ENCODE data around the gene PEX11B.
"Not testable (repeated sequence)": the region's sequence is repeated elsewhere in the genome, so short reads cannot be mapped to it uniquely, and the experiment has no call there.

Gene PEX11B

DNA sequence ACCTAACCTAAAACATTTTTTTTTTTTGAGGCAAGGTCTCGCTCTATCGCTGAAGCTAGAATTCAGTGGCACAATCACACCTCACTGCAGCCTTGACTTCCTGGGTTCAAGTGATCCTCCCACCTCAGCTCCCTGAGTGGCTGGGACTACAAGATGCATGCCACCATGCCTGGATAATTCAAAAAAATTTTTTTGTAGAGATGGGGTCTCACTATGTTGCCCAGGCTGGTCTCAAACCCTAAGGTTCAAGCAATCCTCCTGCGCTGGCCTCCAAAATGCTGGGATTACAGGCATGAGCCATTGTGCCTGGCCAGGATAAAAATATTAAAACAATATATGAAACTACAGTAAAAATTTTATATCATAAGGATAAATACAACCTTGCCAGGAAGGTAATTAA is 34.4 kb upstream of the PEX11B start:
- no peak for DNase-seq (ENCODE audit: low read depth in 2 of 2)

DNA sequence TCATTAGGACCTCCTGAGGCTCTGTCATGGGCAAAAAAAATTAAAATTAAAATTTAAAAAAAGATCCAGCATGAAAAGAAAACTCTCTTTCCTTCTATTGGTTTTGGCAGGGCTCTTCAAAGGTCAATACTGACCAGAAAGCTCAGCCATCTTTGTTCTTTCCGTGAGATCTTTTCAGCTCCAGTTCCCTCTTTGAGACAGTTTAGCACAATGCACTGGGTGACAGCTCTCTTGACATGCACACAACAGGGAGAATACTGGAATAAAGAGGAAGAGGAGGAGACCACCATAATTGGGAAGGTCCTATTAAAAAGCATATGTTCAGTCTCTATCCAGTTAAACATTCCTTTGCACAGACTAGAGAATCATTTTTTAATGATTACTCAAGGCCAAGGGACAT is 33.0 kb upstream of the PEX11B start:
- DNase-seq (ENCODE audit: low read depth in 2 of 2), result no peak

GRCh38 chr1:145949219-145949618 is 30.7 kb upstream of the PEX11B start:
- no peak for DNase-seq (ENCODE audit: low read depth in 2 of 2)

GRCh38 chr1:145947551-145947950 is 29.0 kb upstream of the PEX11B start:
- DNase-seq (ENCODE audit: low read depth in 2 of 2), result no peak

DNA sequence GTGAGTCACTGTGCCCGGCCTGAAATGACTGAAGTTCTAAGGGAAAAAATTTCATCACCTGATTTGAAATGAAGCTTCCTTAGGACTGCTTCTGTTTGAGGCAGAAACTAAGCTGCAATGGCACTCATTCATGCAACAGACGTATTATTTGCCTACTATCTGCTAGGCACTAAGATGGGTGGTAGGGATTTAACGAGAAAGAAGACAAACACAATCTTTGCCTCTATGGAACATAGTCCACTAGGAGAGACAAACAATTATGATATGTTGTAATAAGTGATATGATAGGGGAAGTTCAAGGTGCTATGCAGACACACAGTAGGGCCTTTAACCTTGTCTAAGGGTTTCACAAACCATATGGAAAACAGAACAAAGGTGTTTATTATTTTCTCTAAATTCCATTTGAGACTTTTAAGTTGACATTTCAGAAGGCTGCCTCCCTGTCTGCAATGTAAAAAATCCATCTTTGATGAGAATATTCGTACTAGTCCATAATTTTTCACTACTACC is 28.0 kb upstream of the PEX11B start:
- DNase-seq (ENCODE audit: low read depth in 2 of 2), result no peak

DNA sequence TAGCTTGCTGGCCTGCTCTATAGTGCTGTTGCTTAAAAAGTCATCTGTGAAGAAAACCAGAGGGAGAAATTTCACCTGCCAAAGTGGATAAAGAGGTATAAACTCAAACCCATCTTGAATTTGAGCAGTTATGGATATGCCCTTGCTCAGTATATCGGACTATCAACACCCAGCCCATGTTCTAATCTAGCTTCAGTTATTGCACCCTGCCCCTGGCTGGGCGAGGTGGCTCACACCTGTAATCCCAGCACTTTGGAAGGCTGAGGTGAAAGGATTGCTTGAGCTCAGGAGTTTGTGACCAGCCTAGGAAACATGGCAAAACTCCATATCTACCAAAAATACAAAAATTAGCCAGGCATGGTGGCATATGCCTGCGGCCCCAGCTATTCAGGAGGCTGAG is 26.0 kb upstream of the PEX11B start:
- DNase-seq (ENCODE audit: low read depth in 2 of 2), result no peak

DNA sequence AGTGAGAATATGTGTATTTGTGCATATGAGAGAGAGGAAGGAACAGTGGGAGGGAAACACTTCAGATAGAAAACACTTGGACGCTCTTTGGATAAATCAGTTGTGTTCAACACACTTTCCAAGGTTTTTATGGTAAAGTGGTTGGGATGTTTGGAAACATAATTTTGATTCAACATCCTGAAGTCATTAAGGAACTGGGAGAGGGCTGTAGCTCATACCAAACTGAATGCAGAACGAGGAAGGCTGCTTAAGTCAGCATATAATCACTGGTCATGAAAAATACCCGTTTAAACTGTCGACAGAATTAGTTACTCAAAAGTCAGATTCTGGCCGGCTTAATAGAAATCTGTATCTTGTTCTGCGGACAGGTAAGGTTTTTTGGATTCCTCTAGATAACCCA is 24.4 kb upstream of the PEX11B start:
- no peak for DNase-seq (ENCODE audit: low read depth in 2 of 2)

- no peak for DNase-seq (ENCODE audit: low read depth in 2 of 2)
Observed at GRCh38 chr1:145942405-145942804, 23.9 kb upstream of the PEX11B start.

- DNase-seq (ENCODE audit: low read depth in 2 of 2), result no peak
Observed at GRCh38 chr1:145937436-145937835, 18.9 kb upstream of the PEX11B start.

- no peak for DNase-seq (ENCODE audit: low read depth in 2 of 2)
Observed at GRCh38 chr1:145936247-145936646, 17.7 kb upstream of the PEX11B start.

DNA sequence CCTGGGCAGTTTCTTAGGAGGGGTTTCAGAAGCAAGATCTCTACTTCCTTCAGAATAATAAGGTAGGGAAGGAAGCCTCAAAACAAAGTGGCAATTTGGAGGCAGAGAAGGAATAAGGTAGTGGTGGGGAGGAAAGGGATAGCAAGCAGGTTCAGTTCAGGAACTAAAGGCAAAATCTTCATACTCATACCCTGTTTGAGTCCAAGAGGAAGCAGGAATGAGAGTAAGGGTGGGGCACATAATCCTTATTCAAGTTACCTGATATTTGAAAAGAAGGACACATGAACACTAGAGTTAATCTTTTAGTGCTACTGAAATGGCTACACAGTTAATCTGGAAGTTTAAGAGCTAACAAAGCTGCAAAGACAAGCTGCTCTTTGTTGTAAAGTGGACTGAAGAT is 17.2 kb upstream of the PEX11B start:
- DNase-seq (ENCODE audit: low read depth in 2 of 2), result no peak

- DNase-seq (ENCODE audit: low read depth in 2 of 2), result not testable (repeated sequence)
Observed at GRCh38 chr1:145932522-145933009, 14.0 kb upstream of the PEX11B start.

DNA sequence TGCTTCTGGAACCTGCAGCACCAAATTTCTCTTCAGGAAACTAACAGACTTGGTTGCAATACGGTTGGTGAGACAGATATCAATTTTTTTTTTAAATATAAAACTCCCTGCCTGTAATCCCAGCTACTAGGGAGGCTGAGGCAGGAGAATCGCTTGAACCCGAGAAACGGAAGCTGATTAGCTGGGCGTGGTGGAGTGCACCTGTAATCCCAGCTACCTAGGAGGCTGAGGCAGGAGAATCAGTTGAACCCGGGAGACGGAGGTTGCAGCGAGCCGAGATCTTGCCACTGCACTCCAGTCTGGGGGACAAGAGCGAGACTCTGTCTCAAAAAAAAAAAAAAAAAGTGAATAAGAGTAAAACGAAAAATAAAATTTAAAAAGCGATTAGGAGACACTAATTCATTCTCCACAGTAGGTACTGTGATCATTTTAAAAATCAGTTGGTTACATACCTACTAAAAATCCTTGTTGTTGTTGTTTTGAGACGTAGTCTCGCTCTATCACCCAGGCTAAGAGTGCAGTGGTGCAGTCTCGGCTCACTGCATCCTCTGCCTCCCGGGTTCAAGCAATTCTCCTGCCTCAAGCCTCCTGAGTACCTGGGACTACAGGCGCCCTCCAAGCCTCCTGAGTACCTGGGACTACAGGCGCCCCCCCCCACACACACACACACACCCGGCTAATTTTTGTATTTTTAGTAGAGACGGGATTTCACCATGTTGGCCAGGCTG is 9.6 kb upstream of the PEX11B start:
- DNase-seq (ENCODE audit: low read depth in 2 of 2), result no peak

DNA sequence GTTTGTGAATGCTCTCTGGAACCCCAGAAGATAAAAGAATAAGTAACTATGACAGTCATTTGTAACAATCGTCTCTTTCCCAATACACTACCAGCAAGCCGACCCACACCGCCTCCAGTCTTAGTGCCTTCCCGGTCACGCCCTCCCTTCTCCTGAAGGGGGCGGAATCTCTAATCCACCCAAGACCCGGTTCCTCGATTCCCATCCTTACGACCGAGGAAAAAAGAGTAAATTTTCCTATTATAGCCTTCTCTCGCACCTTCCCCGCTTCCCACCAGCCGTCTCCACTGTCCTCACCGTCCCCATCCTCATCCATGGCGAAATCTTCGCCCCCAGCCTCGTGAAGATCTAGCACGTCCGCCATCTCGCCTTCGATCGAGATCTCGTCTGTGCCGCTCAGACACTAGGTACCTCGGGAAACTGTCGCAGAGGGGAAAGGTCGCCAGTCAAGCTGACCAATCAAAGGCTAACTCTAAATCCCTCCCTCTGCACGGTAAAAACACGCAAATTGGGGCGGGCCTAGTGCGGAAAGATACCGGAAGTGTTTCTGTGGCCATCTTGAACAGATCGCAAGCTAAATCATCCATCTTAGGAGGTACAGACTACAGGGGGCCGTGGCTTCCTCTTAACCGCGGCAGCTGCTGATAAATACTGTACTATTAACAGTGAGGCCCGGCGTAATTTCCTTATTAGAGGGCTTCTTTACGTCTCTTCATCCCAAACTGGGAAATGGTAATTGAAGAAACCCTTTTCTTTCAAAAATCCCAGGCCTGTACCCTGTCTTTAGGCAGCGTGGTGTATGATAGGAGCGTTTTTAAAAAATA is 8.8 kb upstream of the PEX11B start, which contains the start of gene RBM8A:
RBM8A (minus strand) TSS at position 422 of the 824 bp plus-strand sequence; CDS start at position 364, 58 bp downstream.
- DNase-seq (ENCODE audit: low read depth in 2 of 2), result peak; percentile 87 to 89

GRCh38 chr1:145926686-145927062 is 8.2 kb upstream of the PEX11B start:
- peak; percentile 27 to 42 for DNase-seq (ENCODE audit: low read depth in 2 of 2)

GRCh38 chr1:145922266-145922665 is 3.7 kb upstream of the PEX11B start:
- DNase-seq (ENCODE audit: low read depth in 2 of 2), result no peak

DNA sequence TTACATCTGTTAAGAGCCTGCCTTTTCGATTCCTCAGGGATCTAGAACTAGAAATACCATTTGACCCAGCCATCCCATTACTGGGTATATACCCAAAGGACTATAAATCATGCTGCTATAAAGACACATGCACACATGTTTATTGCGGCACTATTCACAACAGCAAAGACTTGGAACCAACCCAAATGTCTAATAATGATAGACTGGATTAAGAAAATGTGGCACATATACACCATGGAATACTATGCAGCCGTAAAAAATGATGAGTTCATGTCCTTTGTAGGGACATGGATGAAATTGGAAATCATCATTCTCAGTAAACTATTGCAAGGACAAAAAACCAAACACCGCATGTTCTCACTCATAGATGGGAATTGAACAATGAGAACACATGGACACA is 1.8 kb upstream of the PEX11B start:
- DNase-seq (ENCODE audit: low read depth in 2 of 2), result not testable (repeated sequence)

- DNase-seq (ENCODE audit: low read depth in 2 of 2), result no peak
Observed at GRCh38 chr1:145918992-145919939, 749 bp upstream of the PEX11B start.

DNA sequence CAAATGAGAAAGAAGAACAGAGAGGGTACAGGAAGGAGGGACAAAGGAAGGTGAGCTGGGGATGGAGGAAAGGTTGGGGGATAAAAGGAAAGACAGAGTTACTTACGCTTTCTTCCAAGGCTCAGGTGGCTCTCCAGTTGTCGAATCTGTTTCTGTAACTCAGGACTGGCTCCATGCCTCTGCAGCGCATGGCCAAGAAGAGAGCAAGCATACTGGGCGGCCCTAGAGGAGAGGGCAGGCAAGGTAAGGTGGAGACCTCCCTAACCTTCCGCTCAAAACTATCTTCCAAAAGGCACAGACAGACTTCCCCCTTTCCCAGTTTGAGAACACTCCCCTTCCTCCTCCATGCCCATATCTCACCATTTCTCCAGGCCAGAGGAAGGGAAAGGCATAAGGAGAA is 922 bp downstream of the PEX11B start:
- no peak for DNase-seq (ENCODE audit: low read depth in 2 of 2)

DNA sequence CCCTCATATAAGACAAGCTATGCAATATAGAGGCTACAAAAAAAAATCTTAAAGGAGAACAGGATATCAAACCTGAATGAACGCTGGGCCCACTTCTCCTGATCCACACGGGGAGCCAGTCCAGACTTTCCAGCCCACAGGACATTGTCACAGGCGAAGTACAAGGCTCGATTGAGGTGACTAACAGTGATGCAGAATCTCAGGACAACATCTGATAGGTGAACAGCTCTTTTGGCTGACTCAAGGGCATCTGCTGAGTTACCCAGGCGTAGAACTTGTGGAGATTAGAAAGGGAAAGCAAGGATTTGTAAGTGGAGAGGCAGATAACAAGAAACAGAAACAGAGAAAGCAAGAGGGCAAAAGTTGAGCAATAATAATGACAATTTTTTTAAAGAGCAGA is 1.8 kb downstream of the PEX11B start:
- DNase-seq (ENCODE audit: low read depth in 2 of 2), result no peak

DNA sequence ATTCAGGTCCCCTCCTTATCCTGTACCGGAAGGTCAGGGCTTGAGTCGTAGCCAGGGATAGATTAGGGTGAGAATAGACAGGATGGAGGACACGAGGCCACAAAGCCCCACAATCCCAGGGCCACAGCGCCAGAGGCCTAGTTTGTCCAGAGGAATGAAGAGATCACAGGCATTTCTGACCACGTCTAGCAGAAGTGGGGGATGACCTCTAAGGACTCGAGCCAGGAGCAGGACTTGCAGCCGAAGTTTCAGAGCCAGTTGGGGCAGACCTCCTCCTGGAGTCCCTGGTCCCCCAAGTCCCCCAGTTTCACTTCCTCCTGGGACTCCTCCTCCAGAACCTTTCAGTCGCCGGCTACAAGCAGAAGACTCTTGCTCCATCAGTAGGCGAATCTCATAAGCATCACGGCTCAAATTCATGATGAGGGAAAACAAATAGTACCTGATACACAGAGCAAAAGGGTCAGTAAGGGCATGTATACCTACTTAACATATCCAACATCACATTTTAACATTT is 6.3 kb downstream of the PEX11B start:
- no peak for DNase-seq (ENCODE audit: low read depth in 2 of 2)

Measured in stimulated activated CD8-positive, alpha-beta memory T cell treated with anti-CD3 and anti-CD28 coated beads, Interleukin-15, amount 100 ng/mL, for 48 hours (primary cell).